Keratinocyte (primary cell): ENCODE results near the gene MAVS. TPM values are rescaled to one million over a fixed set of nuclear protein-coding genes. Genes with fewer than 3 reads are reported as not detected.

ENCODE experiments used
- DNase-seq: peaks from one replicate; pipeline ENCODE4 v3.0.0-alpha.2; 2011; ENCODE audit warnings: low read depth, missing footprints, low spot score
- FAIRE-seq: peaks from 2 replicates; lab custom pipeline; 2011; peaks lifted over from hg19 to GRCh38; lab: Jason Lieb, UNC
- H2AFZ ChIP-seq: 2 replicates; pipeline ENCODE4 v1.6.0; 2012; ENCODE audit warnings: low read length, control low read depth, inconsistent platforms; ENCODE audit not compliant: control insufficient read depth
- H3K27ac ChIP-seq: 2 replicates; pipeline ENCODE4 v1.5.1; 2011; ENCODE audit warnings: low read length; ENCODE audit not compliant: control insufficient read depth, insufficient read depth
- H3K27me3 ChIP-seq: 3 replicates; pipeline ENCODE4 v1.6.0; 2011; ENCODE audit warnings: low read length; ENCODE audit not compliant: control insufficient read depth, insufficient read depth; ENCODE audit errors: extremely low read depth
- H3K36me3 ChIP-seq, 2 experiments: 2 replicates in 1 of 2; 3 replicates in 1 of 2; pipeline ENCODE4 v1.5.1; 2011; ENCODE audit warnings: low read length in 2 of 2, mild to moderate bottlenecking in 1 of 2; ENCODE audit not compliant: control insufficient read depth in 2 of 2, insufficient read depth in 2 of 2; ENCODE audit errors: extremely low read depth in 1 of 2
- H3K4me1 ChIP-seq: 3 replicates; pipeline ENCODE4 v1.5.1; 2011; ENCODE audit warnings: low read length; ENCODE audit not compliant: control insufficient read depth, insufficient read depth; ENCODE audit errors: extremely low read depth
- H3K4me2 ChIP-seq: 3 replicates; pipeline ENCODE4 v1.6.0; 2011; ENCODE audit warnings: low read depth, low read length; ENCODE audit not compliant: control insufficient read depth, insufficient read depth; ENCODE audit errors: extremely low read depth
- H3K4me3 ChIP-seq, 3 experiments: fragments of 200-600 bp in 1 of 3; sonication (generic) in 1 of 3; 2 replicates in 2 of 3; 3 replicates in 1 of 3; pipeline ENCODE4 v1.5.1; 2011 to 2016; ENCODE audit warnings: low read length in 3 of 3, mild to moderate bottlenecking in 3 of 3, control low read depth in 2 of 3, inconsistent platforms in 1 of 3, low read depth in 1 of 3, mixed read lengths in 1 of 3, mixed run types in 1 of 3, moderate library complexity in 1 of 3; ENCODE audit not compliant: control insufficient read depth in 2 of 3, insufficient read depth in 2 of 3; ENCODE audit errors: extremely low read depth in 1 of 3
- H3K79me2 ChIP-seq: 2 replicates; pipeline ENCODE4 v1.6.0; 2012; ENCODE audit warnings: low read length; ENCODE audit not compliant: control insufficient read depth, insufficient read depth
- H3K9ac ChIP-seq: 3 replicates; pipeline ENCODE4 v1.6.0; 2011; ENCODE audit warnings: low read length; ENCODE audit not compliant: control insufficient read depth, insufficient read depth; ENCODE audit errors: extremely low read depth
- H3K9me1 ChIP-seq: 3 replicates; pipeline ENCODE4 v1.6.0; 2011; ENCODE audit warnings: low read length; ENCODE audit not compliant: control insufficient read depth, insufficient read depth; ENCODE audit errors: extremely low read depth
- H3K9me3 ChIP-seq: 2 replicates; pipeline ENCODE4 v1.5.1; 2012; ENCODE audit warnings: low read depth, low read length; ENCODE audit not compliant: control insufficient read depth
- H4K20me1 ChIP-seq: 3 replicates; pipeline ENCODE4 v1.6.0; 2011; ENCODE audit warnings: low read length; ENCODE audit not compliant: control insufficient read depth, insufficient read depth; ENCODE audit errors: extremely low read depth
- EZH2 ChIP-seq: IDR thresholded peaks from one replicate; pipeline ENCODE4 v1.6.1; 2012; ENCODE audit warnings: inconsistent platforms, mild to moderate bottlenecking, low read length, moderate library complexity
- dilution Hi-C: fragments of 300-500 bp; cut with MboI; formaldehyde crosslinking; loops from one replicate; pipeline ENCODE4 v1.7.0; 2020; ENCODE audit warnings: low sequenced_read_pairs; ENCODE audit not compliant: extremely low pct_ligation_motif_present
- polyA plus RNA-seq, 5 experiments: library from polyadenylated mRNA; depleted of rRNA in 3 of 5; stranded (reverse) in 3 of 5; stranded (forward) in 1 of 5; unstranded in 1 of 5; fragments of >200 nt; gene quantifications; 1 replicate in 1 of 5; 2 replicates in 3 of 5; 3 replicates in 1 of 5; pipeline versions ENCODE4 v1.2.1 to v1.2.3, GENCODE V29; 2011 to 2012; ENCODE audit warnings: missing spikeins in 2 of 5, low read depth in 1 of 5, low replicate concordance in 1 of 5
- TF ChIP-seq, protein P1 (sequence below), 3 experiments: IDR thresholded peaks in 1 of 3; conservative IDR thresholded peaks in 1 of 3; optimal IDR thresholded peaks in 1 of 3; 2 replicates in 2 of 3; 3 replicates in 1 of 3; pipeline versions ENCODE3 to v1.5.1; 2011; ENCODE audit warnings: low read length in 3 of 3, mild to moderate bottlenecking in 3 of 3, moderate library complexity in 2 of 3, control low read depth in 1 of 3, inconsistent platforms in 1 of 3; ENCODE audit not compliant: insufficient read depth in 2 of 3; ENCODE audit errors: extremely low read depth in 1 of 3

The MAVS gene
- polyA plus RNA-seq, 1 donor (not counting 4 experiments of a cell fraction or from before 2014, with no cell fraction given), result 15.1 TPM

DNA sequence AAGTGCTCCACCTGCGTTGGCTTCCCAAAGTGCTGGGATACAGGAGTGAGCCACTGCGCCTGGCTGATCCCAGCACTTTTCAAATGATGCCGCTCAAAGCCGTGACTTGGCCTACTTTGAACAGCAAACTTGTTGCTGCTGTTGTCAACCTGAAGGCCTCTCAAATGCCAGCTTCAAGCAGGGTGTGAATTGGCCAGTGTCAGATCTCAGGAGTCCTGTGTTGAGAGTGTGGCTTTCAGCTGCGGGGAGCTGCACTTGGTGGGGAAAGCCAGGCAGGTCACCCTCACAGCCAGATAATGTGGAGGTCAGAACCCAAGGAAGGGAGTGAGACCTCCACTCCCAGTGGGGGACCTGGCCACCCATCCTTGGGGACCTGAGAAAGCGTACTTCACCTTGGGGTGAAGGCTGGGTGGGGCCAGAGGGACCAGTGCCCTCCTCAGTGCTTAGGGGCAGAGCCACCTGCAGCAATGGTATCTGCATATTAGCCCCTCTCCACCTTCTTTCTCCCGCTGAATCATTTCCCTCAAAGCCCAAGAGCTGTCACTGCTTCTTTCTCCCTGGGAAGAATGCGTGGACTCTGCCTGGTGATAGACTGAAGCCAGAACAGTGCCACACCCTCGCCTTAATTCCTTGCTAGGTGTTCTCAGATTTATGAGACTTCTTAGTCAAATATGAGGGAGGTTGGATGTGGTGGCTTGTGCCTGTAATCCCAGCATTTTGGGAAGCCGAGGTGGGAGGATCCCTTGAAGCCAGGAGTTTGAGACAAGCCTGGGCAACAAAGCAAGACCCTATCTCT is 23.4 kb downstream of the MAVS start:
- Histone ChIP-seq H3K9ac (no peak overlapping the region), H3K4me3 (no peak overlapping the region), H3K4me1 (no peaks in the 10 kb centered on the region), H3K36me3 (peaks cover 16% of the 10 kb centered on the region in 2 experiments), H2AFZ (no peak overlapping the region), H3K4me2 (no peak overlapping the region), H4K20me1 (no peaks in the 10 kb centered on the region), H3K9me1 (no peaks in the 10 kb centered on the region), H3K79me2 (no peaks in the 10 kb centered on the region), H3K27ac (no peak overlapping the region), H3K27me3 (no peaks in the 10 kb centered on the region), H3K9me3 (no peaks in the 10 kb centered on the region)
- no peak for TF ChIP-seq EZH2
- TF ChIP-seq, protein P1, sequence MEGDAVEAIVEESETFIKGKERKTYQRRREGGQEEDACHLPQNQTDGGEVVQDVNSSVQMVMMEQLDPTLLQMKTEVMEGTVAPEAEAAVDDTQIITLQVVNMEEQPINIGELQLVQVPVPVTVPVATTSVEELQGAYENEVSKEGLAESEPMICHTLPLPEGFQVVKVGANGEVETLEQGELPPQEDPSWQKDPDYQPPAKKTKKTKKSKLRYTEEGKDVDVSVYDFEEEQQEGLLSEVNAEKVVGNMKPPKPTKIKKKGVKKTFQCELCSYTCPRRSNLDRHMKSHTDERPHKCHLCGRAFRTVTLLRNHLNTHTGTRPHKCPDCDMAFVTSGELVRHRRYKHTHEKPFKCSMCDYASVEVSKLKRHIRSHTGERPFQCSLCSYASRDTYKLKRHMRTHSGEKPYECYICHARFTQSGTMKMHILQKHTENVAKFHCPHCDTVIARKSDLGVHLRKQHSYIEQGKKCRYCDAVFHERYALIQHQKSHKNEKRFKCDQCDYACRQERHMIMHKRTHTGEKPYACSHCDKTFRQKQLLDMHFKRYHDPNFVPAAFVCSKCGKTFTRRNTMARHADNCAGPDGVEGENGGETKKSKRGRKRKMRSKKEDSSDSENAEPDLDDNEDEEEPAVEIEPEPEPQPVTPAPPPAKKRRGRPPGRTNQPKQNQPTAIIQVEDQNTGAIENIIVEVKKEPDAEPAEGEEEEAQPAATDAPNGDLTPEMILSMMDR (optimal IDR thresholded peaks at IDR 0.05 in 1 of 3, IDR thresholded peaks at IDR 0.05 in 1 of 3, conservative IDR thresholded peaks at IDR 0.05 in 1 of 3; ENCODE audit: extremely low read depth in 1 of 3, insufficient read depth in 2 of 3, low read length in 3 of 3), result no peak
- dilution Hi-C loops, result no loop called here
- DNase-seq, result no peak
- no peak for FAIRE-seq

DNA sequence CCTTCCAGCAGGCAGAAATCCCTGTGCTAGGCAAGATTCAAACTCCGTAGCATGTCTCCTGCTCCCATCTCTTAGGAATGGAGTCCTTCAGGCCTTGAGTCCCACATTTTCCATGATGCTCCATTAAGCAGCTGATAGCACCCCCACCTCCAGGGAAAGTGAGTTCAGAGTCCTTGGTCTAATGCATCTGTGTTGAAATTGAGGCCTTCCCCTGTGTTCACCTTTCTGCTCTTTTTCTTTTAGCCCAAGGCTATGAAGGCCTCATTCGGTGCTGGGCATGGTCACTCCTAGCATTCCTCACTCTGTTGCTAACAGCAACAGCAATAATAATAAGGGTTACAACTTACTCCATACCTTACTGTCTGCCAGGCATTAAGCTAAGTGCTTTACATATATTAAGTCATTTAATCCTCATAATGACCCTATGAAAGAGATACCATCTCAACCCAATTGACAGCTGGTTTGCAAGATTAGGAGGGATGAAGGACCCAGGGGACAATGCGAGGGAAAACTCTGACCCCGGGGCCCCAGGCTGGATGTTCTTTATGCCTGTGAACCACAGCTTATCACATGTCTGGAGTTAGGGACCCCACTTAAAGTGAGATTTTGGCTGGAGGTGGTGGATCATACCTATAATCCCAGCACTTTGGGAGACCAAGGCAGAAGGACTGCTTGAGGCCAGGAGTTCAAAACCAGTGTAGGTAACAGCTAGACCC is 25.1 kb downstream of the MAVS start:
- Histone ChIP-seq H3K4me1 (no peaks in the 10 kb centered on the region), H2AFZ (no peak overlapping the region), H3K27ac (no peak overlapping the region), H3K9ac (no peak overlapping the region), H3K36me3 (peaks cover 10 to 12% of the 10 kb centered on the region in 2 experiments), H3K79me2 (no peaks in the 10 kb centered on the region), H3K9me1 (no peaks in the 10 kb centered on the region), H3K27me3 (no peaks in the 10 kb centered on the region), H3K4me2 (no peak overlapping the region), H3K9me3 (no peaks in the 10 kb centered on the region), H4K20me1 (no peaks in the 10 kb centered on the region), H3K4me3 (no peak overlapping the region)
- no peak for DNase-seq
- no peak for FAIRE-seq
- dilution Hi-C loops, result no loop called here
- TF ChIP-seq EZH2, result no peak
- TF ChIP-seq, protein P1 (optimal IDR thresholded peaks at IDR 0.05 in 1 of 3, IDR thresholded peaks at IDR 0.05 in 1 of 3, conservative IDR thresholded peaks at IDR 0.05 in 1 of 3; ENCODE audit: extremely low read depth in 1 of 3, insufficient read depth in 2 of 3, low read length in 3 of 3), result no peak
